Hepatocyte (in vitro differentiated cells): ENCODE data around the gene FRMPD4.

ENCODE experiments used
- CTCF ChIP-seq: fragments of 200-600 bp; sonication (generic); IDR thresholded peaks from 2 replicates; pipeline ENCODE4 v1.5.1; 2016; ENCODE audit warnings: antibody characterized with exemption, mild to moderate bottlenecking; ENCODE audit not compliant: poor library complexity
- EZH2 ChIP-seq: fragments of 200-600 bp; sonication (generic); IDR thresholded peaks from 2 replicates; pipeline ENCODE4 v1.6.1; 2016; ENCODE audit warnings: antibody characterized with exemption, mild to moderate bottlenecking, borderline replicate concordance

GRCh38 chrX:12330841-12331240 is 192.6 kb downstream of the FRMPD4 start:
- TF ChIP-seq EZH2 (no peak), CTCF (no peak)
